Immature natural killer cell (primary cell): ENCODE measurements around the gene RSKR. TPM values are rescaled to one million over a fixed set of nuclear protein-coding genes. Genes with fewer than 3 reads are reported as not detected.
A peak's percentile ranks its signal among the peaks of the same experiment; 100 is the strongest.

Experiments used
- DNase-seq, 3 donors: peaks; one replicate each; pipeline ENCODE4 v3.0.0; 2022; ENCODE audit warnings: mixed read lengths in 1 of 3
- H3K27ac Mint-ChIP-seq, 6 donors: one replicate each; pipeline ENCODE4 v1.8.0; 2020; ENCODE audit warnings: mixed read lengths in 6 of 6, mild to moderate bottlenecking in 5 of 6, inconsistent platforms in 4 of 6, moderate library complexity in 3 of 6
- H3K27me3 Mint-ChIP-seq, 3 donors: one replicate each; pipeline ENCODE4 v1.8.0; 2020 to 2021; ENCODE audit warnings: low read depth in 3 of 3, mild to moderate bottlenecking in 3 of 3, mixed read lengths in 3 of 3, moderate library complexity in 3 of 3, inconsistent platforms in 1 of 3
- H3K36me3 Mint-ChIP-seq, 3 donors: one replicate each; pipeline ENCODE4 v1.8.0; 2020; ENCODE audit warnings: mixed read lengths in 3 of 3, inconsistent platforms in 2 of 3, mild to moderate bottlenecking in 2 of 3
- H3K4me1 Mint-ChIP-seq, 2 donors: one replicate each; pipeline ENCODE4 v1.8.0; 2020; ENCODE audit warnings: inconsistent platforms in 2 of 2, mild to moderate bottlenecking in 2 of 2, mixed read lengths in 2 of 2, moderate library complexity in 1 of 2
- H3K4me3 Mint-ChIP-seq, 5 donors: one replicate each; pipeline ENCODE4 v1.8.0; 2020; ENCODE audit warnings: mild to moderate bottlenecking in 5 of 5, mixed read lengths in 5 of 5, inconsistent platforms in 3 of 5, moderate library complexity in 3 of 5
- H3K9me3 Mint-ChIP-seq, 6 donors: one replicate each; pipeline ENCODE4 v1.8.0; 2020; ENCODE audit warnings: mild to moderate bottlenecking in 6 of 6, mixed read lengths in 6 of 6, inconsistent platforms in 4 of 6, moderate library complexity in 3 of 6
- polyA plus RNA-seq, 3 donors: library from polyadenylated mRNA; unstranded; fragments of 300-500 nt; fragmentation: Illumina TruSeq; gene quantifications; one replicate each; pipeline ENCODE4 v1.2.3, GENCODE V29; 2021

Gene RSKR
- polyA plus RNA-seq, 3 donors from 2014 or later = 0.73 TPM; not detected in 2

DNA sequence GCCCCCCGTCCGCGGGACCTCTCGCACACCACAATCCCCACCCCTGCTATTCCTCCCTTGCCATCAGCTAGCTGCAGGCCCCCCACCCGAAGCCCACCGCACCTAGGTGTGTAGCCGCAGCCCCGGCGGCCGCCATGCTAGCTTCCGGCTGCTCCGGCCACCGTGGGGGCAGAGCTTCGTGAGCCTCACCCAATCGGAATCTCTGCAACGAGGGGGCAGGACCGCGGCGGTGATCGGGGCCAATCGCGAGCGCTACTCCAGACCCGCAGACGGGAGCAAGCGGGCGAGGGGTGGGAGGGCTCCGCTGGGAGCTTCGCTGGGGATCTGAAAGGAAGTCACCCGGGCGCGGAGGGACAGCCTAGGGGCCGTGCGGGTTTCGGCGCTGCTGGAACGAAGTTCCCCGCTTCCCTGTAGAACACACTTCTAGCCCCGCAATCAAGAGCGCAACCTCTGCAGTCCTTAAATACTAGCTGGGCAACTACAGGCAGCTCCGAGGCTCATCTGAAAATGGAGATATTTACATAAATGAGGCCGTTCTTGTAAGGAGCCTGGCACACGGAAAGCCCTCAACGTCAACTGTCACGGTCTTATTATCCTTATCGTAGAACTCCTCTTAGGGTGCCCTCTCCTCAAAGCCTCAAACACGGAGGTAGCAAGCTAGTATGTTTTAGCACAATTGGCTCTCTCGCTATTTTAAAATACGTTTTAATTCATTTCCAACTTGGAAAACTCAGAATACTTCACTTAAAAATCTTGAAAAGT, 42.4 kb downstream of the RSKR start, which contains the start of gene PIGS:
PIGS (minus strand) TSS at position 164 of the 762 bp plus-strand sequence; CDS start at position 136, 28 bp downstream.
- Mint-ChIP-seq H3K4me3 (peak within 1 kb of the TSS; percentile 91 to 98 (median 94)), H3K4me1 (peaks cover 60 to 64% of the 10 kb centered on the region in 2 donors), H3K27me3 (peaks cover 2 to 5% (median 3%) of the 10 kb centered on the region in 3 donors), H3K27ac (peak within 1 kb of the TSS; percentile 89 to 95 (median 93)), H3K9me3 (no peaks in the 10 kb centered on the region), H3K36me3 (peaks cover 0 to 13% (median 4%) of the 10 kb centered on the region in 3 donors)
- peak; percentile 89 to 90 (median 89) for DNase-seq

DNA sequence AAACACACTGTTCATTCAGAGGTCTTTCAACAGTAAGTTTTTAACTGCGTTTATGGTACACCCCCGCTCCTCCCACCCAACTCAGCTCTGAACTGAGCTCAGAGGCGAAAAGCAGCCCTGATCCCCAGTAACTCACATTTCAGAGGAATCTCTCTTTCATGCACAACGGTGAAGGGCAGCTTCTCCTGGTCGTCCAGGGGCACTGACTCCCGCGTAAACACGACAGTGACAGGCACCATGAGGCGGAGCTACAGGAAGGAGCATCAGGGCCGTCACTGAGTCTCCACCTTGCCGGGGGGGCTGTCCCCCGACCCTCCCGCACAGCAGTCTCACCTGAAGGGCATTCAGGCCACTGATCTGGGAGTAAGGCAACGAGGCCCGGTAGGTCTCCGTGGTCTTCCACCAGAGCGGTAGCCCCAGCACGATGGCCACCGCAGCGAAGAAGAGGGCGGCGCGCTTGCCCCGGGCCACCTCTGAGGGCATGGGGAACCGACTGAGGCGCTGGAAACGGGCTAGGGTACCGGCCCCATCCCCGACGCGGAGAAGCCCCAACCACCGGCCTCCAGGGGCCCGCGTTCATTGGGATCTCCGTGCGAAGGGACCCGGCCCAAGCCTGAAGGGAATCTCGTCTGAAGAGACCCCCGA, 43.1 kb downstream of the RSKR start:
- Mint-ChIP-seq H3K4me1 (peaks cover 53 to 57% of the 10 kb centered on the region in 2 donors), H3K27me3 (peaks cover 2 to 5% (median 3%) of the 10 kb centered on the region in 3 donors), H3K36me3 (peaks cover 0 to 13% (median 4%) of the 10 kb centered on the region in 3 donors), H3K9me3 (no peaks in the 10 kb centered on the region), H3K27ac (peak overlapping the region; percentile 89 to 95 (median 92)), H3K4me3 (peak overlapping the region; percentile 91 to 98 (median 94))
- peak; percentile 30 to 36 (median 33) for DNase-seq

DNA sequence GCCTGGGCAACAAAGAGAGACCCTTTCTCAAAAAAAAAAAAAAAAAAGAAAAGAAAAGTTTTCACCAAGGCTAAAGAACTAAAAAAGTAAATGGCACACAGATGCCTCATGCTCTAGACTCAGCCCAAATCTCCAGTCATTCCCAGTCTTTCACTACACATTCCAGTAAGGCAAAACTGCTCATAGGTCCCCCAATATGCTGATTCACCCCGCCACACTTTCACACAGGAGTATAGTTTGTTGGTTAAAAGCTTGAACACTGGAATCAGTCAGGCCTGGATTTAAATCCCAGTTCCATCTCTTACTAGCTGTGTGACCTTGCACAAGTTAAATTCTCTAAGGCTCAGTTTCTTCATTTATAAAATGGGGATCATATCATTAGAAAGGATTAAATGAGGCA, 44.5 kb downstream of the RSKR start:
- H3K36me3 Mint-ChIP-seq = peaks cover 0 to 16% (median 3%) of the 10 kb centered on the region in 3 donors
- peaks cover 56 to 66% of the 10 kb centered on the region in 2 donors for H3K4me1 Mint-ChIP-seq
- H3K27ac Mint-ChIP-seq = peak overlapping the region in 5 of 6 donors; percentile 16 to 69 (median 54)
- H3K27me3 Mint-ChIP-seq = peaks cover 2 to 5% (median 3%) of the 10 kb centered on the region in 3 donors
- no peaks in the 10 kb centered on the region for H3K9me3 Mint-ChIP-seq
- H3K4me3 Mint-ChIP-seq = peak overlapping the region; percentile 51 to 98 (median 94)
- no peak for DNase-seq

DNA sequence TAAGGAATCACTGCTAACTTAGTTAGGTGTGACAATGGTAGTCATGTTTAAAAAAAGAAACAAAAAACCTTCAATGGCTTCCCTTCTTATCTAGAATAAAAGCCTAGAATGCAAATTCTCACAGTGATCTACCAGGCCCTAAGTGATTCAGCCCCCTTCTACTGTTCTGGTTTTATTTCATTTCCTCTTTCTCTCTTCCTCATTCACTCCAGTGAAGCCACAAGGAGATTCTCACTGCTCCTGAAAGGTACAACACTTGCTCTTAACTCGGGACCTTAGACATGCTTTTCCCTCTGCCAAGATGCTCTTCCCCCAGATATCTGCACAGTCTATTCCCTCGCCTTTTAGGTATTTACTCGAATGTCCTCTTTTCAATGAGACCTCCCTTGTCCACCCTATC, 46.4 kb downstream of the RSKR start:
- peaks cover 2 to 5% (median 3%) of the 10 kb centered on the region in 3 donors for H3K27me3 Mint-ChIP-seq
- peaks cover 0 to 21% (median 0%) of the 10 kb centered on the region in 3 donors for H3K36me3 Mint-ChIP-seq
- H3K27ac Mint-ChIP-seq = peak overlapping the region; percentile 5 to 92 (median 66)
- H3K4me3 Mint-ChIP-seq = no peak overlapping the region
- peaks cover 50 to 60% of the 10 kb centered on the region in 2 donors for H3K4me1 Mint-ChIP-seq
- H3K9me3 Mint-ChIP-seq = no peaks in the 10 kb centered on the region
- DNase-seq = no peak

DNA sequence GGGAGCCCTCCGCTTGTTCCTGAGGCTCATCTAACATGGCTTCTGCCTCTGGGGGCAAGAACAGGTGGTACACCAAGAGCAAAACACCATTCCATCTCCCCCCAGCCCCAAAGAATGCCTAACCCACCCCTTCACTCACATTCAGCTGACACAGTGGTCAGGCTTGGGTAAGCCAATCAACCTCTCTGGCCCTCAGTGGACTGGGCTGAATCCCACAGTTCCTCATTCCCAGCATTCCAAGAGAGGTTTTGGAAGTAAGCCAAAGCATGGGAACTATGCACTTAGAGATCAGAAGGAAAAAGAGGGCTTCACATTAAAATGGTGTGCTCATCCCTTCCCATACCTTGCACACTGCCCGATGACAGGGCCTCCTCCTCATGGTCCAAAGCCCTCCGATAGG, 50.5 kb downstream of the RSKR start:
- no peak for DNase-seq
- Mint-ChIP-seq H3K27me3 (peaks cover 0 to 3% (median 0%) of the 10 kb centered on the region in 3 donors), H3K4me3 (no peak overlapping the region), H3K27ac (no peak overlapping the region), H3K4me1 (peaks cover 20 to 25% of the 10 kb centered on the region in 2 donors), H3K9me3 (no peaks in the 10 kb centered on the region), H3K36me3 (peaks cover 12 to 41% (median 14%) of the 10 kb centered on the region in 3 donors)

Other genes with a start within 250 kb of the RSKR start
- not detected for gene SEBOX, start 249.0 kb downstream of the RSKR start, polyA plus RNA-seq
- not detected for gene VTN, start 243.9 kb downstream of the RSKR start, polyA plus RNA-seq
- 1 to 10 TPM; 8.0 to 9.2 (median 9.1) TPM for gene SARM1, start 242.5 kb downstream of the RSKR start, polyA plus RNA-seq
- gene SLC46A1, start 208.0 kb downstream of the RSKR start, polyA plus RNA-seq = 1 to 10 TPM in 1 of 3 donors, under 1 TPM in 1, not detected in 1; 0.61 to 1.9 TPM
- gene SLC13A2, start 140.5 kb downstream of the RSKR start, polyA plus RNA-seq = not detected
- gene FOXN1, start 107.8 kb downstream of the RSKR start, polyA plus RNA-seq = not detected
- gene UNC119, start 61.6 kb downstream of the RSKR start, polyA plus RNA-seq = 10 to 100 TPM; 45.4 to 61.1 (median 50.4) TPM
- gene PIGS, start 42.7 kb downstream of the RSKR start, polyA plus RNA-seq = 100 to 1,000 TPM in 1 of 3 donors, 10 to 100 TPM in 2; 71.7 to 135 (median 96.8) TPM
- gene ALDOC, start 37.3 kb downstream of the RSKR start, polyA plus RNA-seq = 10 to 100 TPM; 50.9 to 80.1 (median 53.2) TPM
- 1 to 10 TPM in 2 of 3 donors, under 1 TPM in 1; 0.73 to 4.1 (median 3.2) TPM for gene SPAG5, start 15.2 kb downstream of the RSKR start, polyA plus RNA-seq
- gene BLTP2, start 31.0 kb upstream of the RSKR start, polyA plus RNA-seq = 10 to 100 TPM; 16.1 to 43.2 (median 24.3) TPM
- 100 to 1,000 TPM; 101 to 153 (median 112) TPM for gene SDF2, start 47.7 kb upstream of the RSKR start, polyA plus RNA-seq
- gene SUPT6H, start 48.0 kb upstream of the RSKR start, polyA plus RNA-seq = 10 to 100 TPM in 1 of 3 donors, 1 to 10 TPM in 2; 5.2 to 18.3 (median 7.4) TPM
- 1 to 10 TPM in 1 of 3 donors, under 1 TPM in 2; 0.59 to 1.8 (median 0.60) TPM for gene PROCA1, start 97.7 kb upstream of the RSKR start, polyA plus RNA-seq
- gene RAB34, start 103.7 kb upstream of the RSKR start, polyA plus RNA-seq = 1 to 10 TPM; 2.3 to 6.1 (median 5.3) TPM
- 1,000 to 10,000 TPM; 2,545 to 3,232 (median 2,896) TPM for gene RPL23A, start 105.8 kb upstream of the RSKR start, polyA plus RNA-seq
- gene TLCD1, start 112.0 kb upstream of the RSKR start, polyA plus RNA-seq = not detected
- gene NEK8, start 114.6 kb upstream of the RSKR start, polyA plus RNA-seq = 1 to 10 TPM; 1.7 to 4.2 (median 3.6) TPM
- 1 to 10 TPM; 2.5 to 5.1 (median 2.7) TPM for gene TRAF4, start 129.8 kb upstream of the RSKR start, polyA plus RNA-seq
- gene FAM222B, start 228.6 kb upstream of the RSKR start, polyA plus RNA-seq = 10 to 100 TPM in 1 of 3 donors, 1 to 10 TPM in 2; 2.5 to 13.7 (median 4.9) TPM
- gene ERAL1, start 240.8 kb upstream of the RSKR start, polyA plus RNA-seq = 10 to 100 TPM; 32.6 to 48.9 (median 43.5) TPM